Sigmoid colon (tissue), 7 donors: ENCODE data around the gene DNTTIP2. TPM values are rescaled to one million over a fixed set of nuclear protein-coding genes. Genes with fewer than 3 reads are reported as not detected.
A peak's percentile ranks its signal among the peaks of the same experiment; 100 is the strongest.
"Not testable (repeated sequence)": the region's sequence is repeated elsewhere in the genome, so short reads cannot be mapped to it uniquely, and the experiment has no call there.

Experiments
- DNase-seq: peaks from one replicate; pipeline ENCODE4 v3.0.0-alpha.2; 2019
- H3K27ac ChIP-seq, 4 donors: fragments of 200-600 bp; sonication (generic); one replicate each; pipeline ENCODE4 v1.5.1; 2016 to 2019; ENCODE audit warnings: mild to moderate bottlenecking in 1 of 4
- H3K27me3 ChIP-seq, 3 donors: fragments of 200-600 bp; sonication (generic); one replicate each; pipeline ENCODE4 v1.5.1; 2019; ENCODE audit warnings: mild to moderate bottlenecking in 1 of 3
- H3K36me3 ChIP-seq, 4 donors: fragments of 200-600 bp; sonication (generic); one replicate each; pipeline ENCODE4 v1.5.1; 2016 to 2019
- H3K4me1 ChIP-seq, 4 donors: fragments of 200-600 bp; sonication (generic); one replicate each; pipeline ENCODE4 v1.5.1; 2017 to 2019
- H3K4me3 ChIP-seq, 4 donors: fragments of 200-600 bp; sonication (generic); one replicate each; pipeline ENCODE4 v1.5.1; 2017 to 2019; ENCODE audit warnings: mild to moderate bottlenecking in 2 of 4, moderate library complexity in 1 of 4
- H3K9me3 ChIP-seq, 4 donors: fragments of 200-600 bp in 3 of 4; sonication (generic) in 3 of 4; one replicate each; pipeline versions ENCODE4 v1.5.1 to v1.6.1; 2013 to 2019
- CTCF ChIP-seq, 4 experiments: fragments of 450-650 bp in 3 of 4; fragments of 200-600 bp in 1 of 4; IDR thresholded peaks; one replicate each; pipeline ENCODE4 v1.5.1; 2016 to 2019; ENCODE audit warnings: antibody characterized with exemption in 4 of 4, mild to moderate bottlenecking in 3 of 4, moderate library complexity in 2 of 4
- EP300 ChIP-seq, 4 donors: sonication (generic); formaldehyde crosslinking; IDR thresholded peaks; one replicate each; pipeline ENCODE4 v1.6.1; 2017; ENCODE audit warnings: antibody characterized with exemption in 4 of 4
- POLR2A ChIP-seq, 2 donors: fragments of 450-650 bp; IDR thresholded peaks; one replicate each; pipeline ENCODE4 v1.6.1; 2016; ENCODE audit warnings: antibody characterized with exemption in 2 of 2, mild to moderate bottlenecking in 2 of 2, moderate library complexity in 2 of 2
- POLR2AphosphoS5 ChIP-seq, 4 donors: sonication (generic); formaldehyde crosslinking; IDR thresholded peaks; one replicate each; pipeline ENCODE4 v1.6.1; 2017; ENCODE audit warnings: antibody characterized with exemption in 4 of 4
- WGBS, 2 donors: extraction: QIAGEN DNeasy Blood & Tissue Kit; methylation state at CpG; one replicate each; pipeline ENCODE4 v1.1.7; 2013; 5-methylcytosine and 5-hydroxymethylcytosine counted together
- intact Hi-C: fragments of 100-400 bp; cut with DNase I; formaldehyde crosslinking; loops from one replicate; pipeline ENCODE4 v1.15.1; 2023
- polyA plus RNA-seq, 3 donors: library from polyadenylated mRNA; stranded (reverse); fragments of 200-250 nt; gene quantifications; one replicate each; pipeline ENCODE4 v1.2.3, GENCODE V29; 2013
- total RNA-seq, 4 donors: library from RNA; depleted of rRNA; stranded (reverse); fragments of >200 nt; gene quantifications; one replicate each; pipeline ENCODE4 v1.1.0, GENCODE V29; 2016
- donor health status: healthy with polysubstance abuse.
- donor health status: Bipolar disorder and iron deficiency.
- donor health status: healthy.

DNTTIP2 gene
- total and polyA plus RNA-seq, 7 donors: 22.2 to 48.9 (median 29.5) TPM

GRCh38 chr1:93853940-93854339 is 25.1 kb downstream of the DNTTIP2 start:
- intact Hi-C loops: no loop called here
- DNase-seq: no peak

GRCh38 chr1:93851878-93852277 is 27.1 kb downstream of the DNTTIP2 start:
- DNase-seq: no peak
- H3K4me3 ChIP-seq: no peak overlapping the region
- 83 to 89% methylated on average over 1 of the region's 1 CpG for WGBS, 2 donors
- peaks cover 0 to 8% (median 7%) of the 10 kb centered on the region in 4 donors for H3K4me1 ChIP-seq
- no peak overlapping the region for H3K27ac ChIP-seq
- TF ChIP-seq POLR2A (IDR thresholded peaks at IDR 0.05) (no peak), CTCF (IDR thresholded peaks at IDR 0.05) (no peak), EP300 (IDR thresholded peaks at IDR 0.05) (no peak), POLR2AphosphoS5 (IDR thresholded peaks at IDR 0.05) (no peak)
- H3K27me3 ChIP-seq: no peaks in the 10 kb centered on the region
- H3K9me3 ChIP-seq: no peaks in the 10 kb centered on the region
- no peaks in the 10 kb centered on the region for H3K36me3 ChIP-seq
- intact Hi-C loops: no loop called here

More at GRCh38 chr1:93853940-93854339, 25.1 kb downstream of the DNTTIP2 start:
- no peaks in the 10 kb centered on the region for H3K4me1 ChIP-seq
- no peak overlapping the region for H3K4me3 ChIP-seq
- WGBS, 2 donors: 91 to 94% methylated on average over 3 of the region's 3 CpGs
- H3K27ac ChIP-seq: no peak overlapping the region
- H3K36me3 ChIP-seq: no peaks in the 10 kb centered on the region
- no peaks in the 10 kb centered on the region for H3K27me3 ChIP-seq
- H3K9me3 ChIP-seq: no peaks in the 10 kb centered on the region
- TF ChIP-seq CTCF (IDR thresholded peaks at IDR 0.05) (no peak), EP300 (IDR thresholded peaks at IDR 0.05) (no peak), POLR2A (IDR thresholded peaks at IDR 0.05) (no peak), POLR2AphosphoS5 (IDR thresholded peaks at IDR 0.05) (no peak)

- H3K9me3 ChIP-seq: no peaks in the 10 kb centered on the region
- no peaks in the 10 kb centered on the region for H3K36me3 ChIP-seq
- no peaks in the 10 kb centered on the region for H3K27me3 ChIP-seq
- TF ChIP-seq POLR2A (IDR thresholded peaks at IDR 0.05): no peak
- no peak for TF ChIP-seq CTCF (IDR thresholded peaks at IDR 0.05)
- no peak for TF ChIP-seq POLR2AphosphoS5 (IDR thresholded peaks at IDR 0.05)
- TF ChIP-seq EP300 (IDR thresholded peaks at IDR 0.05): no peak
- no peak overlapping the region for H3K4me3 ChIP-seq
- intact Hi-C loops: no loop called here
- H3K4me1 ChIP-seq: peaks cover 0 to 8% (median 7%) of the 10 kb centered on the region in 4 donors
- H3K27ac ChIP-seq: no peak overlapping the region
- DNase-seq: no peak
Observed at GRCh38 chr1:93851327-93851712, 27.7 kb downstream of the DNTTIP2 start.

GRCh38 chr1:93850687-93851326 is 28.2 kb downstream of the DNTTIP2 start:
- H3K27ac ChIP-seq, H3K4me3 ChIP-seq, H3K27me3 ChIP-seq, H3K9me3 ChIP-seq, H3K36me3 ChIP-seq, intact Hi-C loops: not testable (repeated sequence)
- peak; percentile 83 for DNase-seq
- peak in 3 of 4 experiments; percentile 30 to 46 (median 37) for TF ChIP-seq CTCF (IDR thresholded peaks at IDR 0.05)
- 39 to 57% methylated on average over 10 of the region's 10 CpGs for WGBS, 2 donors
- H3K4me1 ChIP-seq: peaks cover 0 to 11% (median 9%) of the 10 kb centered on the region in 4 donors
